ENCODE measurements around the gene LRRC23. TPM values are rescaled to one million over a fixed set of nuclear protein-coding genes. Genes with fewer than 3 reads are reported as not detected.
A peak's percentile ranks its signal among the peaks of the same experiment; 100 is the strongest.

LRRC23 gene
- total and polyA plus RNA-seq, 2 donors from 2014 or later: 16.6 to 19.7 TPM

- DNase-seq (peak in 1 of 5 donors; percentile 71), FAIRE-seq (no peak)
- Histone ChIP-seq H3K9ac (ENCODE audit: low read length in 3 of 3) (peak overlapping the region in 1 of 3 donors; percentile 27), H3K9me3 (ENCODE audit: control insufficient read depth in 2 of 3, insufficient read depth in 1 of 3, low read length in 3 of 3) (no peaks in the 10 kb centered on the region), H3K36me3 (ENCODE audit: control insufficient read depth in 2 of 3, insufficient read depth in 3 of 3, low read length in 3 of 3) (peaks cover 4 to 28% (median 14%) of the 10 kb centered on the region in 3 donors), H3K4me1 (ENCODE audit: control insufficient read depth in 2 of 3, insufficient read depth in 2 of 3, low read depth in 1 of 3, low read length in 3 of 3) (peaks cover 0 to 26% (median 13%) of the 10 kb centered on the region in 3 donors), H3K4me3 (ENCODE audit: low read length in 3 of 3) (peak overlapping the region in 1 of 3 donors; percentile 32), H3K27me3 (ENCODE audit: control insufficient read depth, insufficient read depth, low read length) (no peaks in the 10 kb centered on the region), H3K27ac (ENCODE audit: low read depth in 2 of 2, low read length in 2 of 2) (peak overlapping the region; percentile 71 to 80)
- no peak for TF ChIP-seq CTCF (IDR thresholded peaks at IDR 0.05; ENCODE audit: borderline replicate concordance, extremely low read depth, insufficient read depth)
- intact Hi-C loops (cut with DNase I): no loop called here
Measured at GRCh38 chr12:6962285-6963015, 57.8 kb downstream of the LRRC23 start.

GRCh38 chr12:6963016-6963731 lies 58.6 kb downstream of the LRRC23 start:
- Histone ChIP-seq H3K27ac (ENCODE audit: low read depth in 2 of 2, low read length in 2 of 2) (peak overlapping the region; percentile 71 to 80), H3K36me3 (ENCODE audit: control insufficient read depth in 2 of 3, insufficient read depth in 3 of 3, low read length in 3 of 3) (peaks cover 4 to 30% (median 21%) of the 10 kb centered on the region in 3 donors), H3K9me3 (ENCODE audit: control insufficient read depth in 2 of 3, insufficient read depth in 1 of 3, low read length in 3 of 3) (no peaks in the 10 kb centered on the region), H3K27me3 (ENCODE audit: control insufficient read depth, insufficient read depth, low read length) (no peaks in the 10 kb centered on the region), H3K4me3 (ENCODE audit: low read length in 3 of 3) (peak overlapping the region in 2 of 3 donors; percentile 11 to 44), H3K9ac (ENCODE audit: low read length in 3 of 3) (peak overlapping the region in 1 of 3 donors; percentile 58), H3K4me1 (ENCODE audit: control insufficient read depth in 2 of 3, insufficient read depth in 2 of 3, low read depth in 1 of 3, low read length in 3 of 3) (peaks cover 0 to 26% (median 13%) of the 10 kb centered on the region in 3 donors)
- no peak for TF ChIP-seq CTCF (IDR thresholded peaks at IDR 0.05; ENCODE audit: borderline replicate concordance, extremely low read depth, insufficient read depth)
- DNase-seq (peak; percentile 74 to 90 (median 77)), FAIRE-seq (no peak)
- intact Hi-C loops (cut with DNase I): no loop called here

Small RNA genes lying within 50 kb of the gene (microRNA-seq; reads per million reads assigned to microRNA genes)
- gene MIR141 (305 reads per million, percentile 68 among the genes with 10 or more reads in this experiment), gene MIR200C (3,315 reads per million, percentile 89 among the genes with 10 or more reads in this experiment)

Other genes starting within 250 kb of the LRRC23 start
- 42.6 TPM for gene ING4, start 241.7 kb upstream of the LRRC23 start, total RNA-seq
- gene ING4, start 241.7 kb upstream of the LRRC23 start, polyA plus RNA-seq (ENCODE audit: insufficient read depth, low read depth, low replicate concordance): 56.0 TPM
- 51.6 TPM for gene ZNF384, start 215.4 kb upstream of the LRRC23 start, total RNA-seq
- 19.7 TPM for gene ZNF384, start 215.4 kb upstream of the LRRC23 start, polyA plus RNA-seq (ENCODE audit: insufficient read depth, low read depth, low replicate concordance)
- gene PIANP, start 204.0 kb upstream of the LRRC23 start, total RNA-seq: 0.63 TPM
- 0.45 TPM for gene PIANP, start 204.0 kb upstream of the LRRC23 start, polyA plus RNA-seq (ENCODE audit: insufficient read depth, low read depth, low replicate concordance)
- 71.9 TPM for gene COPS7A, start 180.8 kb upstream of the LRRC23 start, total RNA-seq
- 94.1 TPM for gene COPS7A, start 180.8 kb upstream of the LRRC23 start, polyA plus RNA-seq (ENCODE audit: insufficient read depth, low read depth, low replicate concordance)
- gene MLF2, start 151.7 kb upstream of the LRRC23 start, total RNA-seq: 141 TPM
- 289 TPM for gene MLF2, start 151.7 kb upstream of the LRRC23 start, polyA plus RNA-seq (ENCODE audit: insufficient read depth, low read depth, low replicate concordance)
- 269 TPM for gene PTMS, start 138.5 kb upstream of the LRRC23 start, total RNA-seq
- 590 TPM for gene PTMS, start 138.5 kb upstream of the LRRC23 start, polyA plus RNA-seq (ENCODE audit: insufficient read depth, low read depth, low replicate concordance)
- 1.3 TPM for gene LAG3, start 132.3 kb upstream of the LRRC23 start, total RNA-seq
- gene LAG3, start 132.3 kb upstream of the LRRC23 start, polyA plus RNA-seq (ENCODE audit: insufficient read depth, low read depth, low replicate concordance): not detected
- 38.1 TPM for gene CD4, start 115.3 kb upstream of the LRRC23 start, total RNA-seq
- 12.2 TPM for gene CD4, start 115.3 kb upstream of the LRRC23 start, polyA plus RNA-seq (ENCODE audit: insufficient read depth, low read depth, low replicate concordance)
- 5.0 TPM for gene GPR162, start 83.0 kb upstream of the LRRC23 start, total RNA-seq
- 9.8 TPM for gene GPR162, start 83.0 kb upstream of the LRRC23 start, polyA plus RNA-seq (ENCODE audit: insufficient read depth, low read depth, low replicate concordance)
- 17.0 TPM for gene P3H3, start 76.4 kb upstream of the LRRC23 start, total RNA-seq
- 18.5 TPM for gene P3H3, start 76.4 kb upstream of the LRRC23 start, polyA plus RNA-seq (ENCODE audit: insufficient read depth, low read depth, low replicate concordance)
- 2.6 TPM for gene GNB3, start 63.9 kb upstream of the LRRC23 start, total RNA-seq
- 1.4 TPM for gene GNB3, start 63.9 kb upstream of the LRRC23 start, polyA plus RNA-seq (ENCODE audit: insufficient read depth, low read depth, low replicate concordance)
- 1.3 TPM for gene CDCA3, start 53.5 kb upstream of the LRRC23 start, total RNA-seq
- 2.1 TPM for gene CDCA3, start 53.5 kb upstream of the LRRC23 start, polyA plus RNA-seq (ENCODE audit: insufficient read depth, low read depth, low replicate concordance)
- 75.5 TPM for gene USP5, start 52.7 kb upstream of the LRRC23 start, total RNA-seq
- gene USP5, start 52.7 kb upstream of the LRRC23 start, polyA plus RNA-seq (ENCODE audit: insufficient read depth, low read depth, low replicate concordance): 52.3 TPM
- 437 TPM for gene TPI1, start 37.3 kb upstream of the LRRC23 start, total RNA-seq
- 1,220 TPM for gene TPI1, start 37.3 kb upstream of the LRRC23 start, polyA plus RNA-seq (ENCODE audit: insufficient read depth, low read depth, low replicate concordance)
- gene SPSB2, start 31.5 kb upstream of the LRRC23 start, total RNA-seq: 19.0 TPM
- 21.3 TPM for gene SPSB2, start 31.5 kb upstream of the LRRC23 start, polyA plus RNA-seq (ENCODE audit: insufficient read depth, low read depth, low replicate concordance)
- 35.7 TPM for gene ENO2, start 9.8 kb downstream of the LRRC23 start, total RNA-seq
- gene ENO2, start 9.8 kb downstream of the LRRC23 start, polyA plus RNA-seq (ENCODE audit: insufficient read depth, low read depth, low replicate concordance): 10.3 TPM
- 119 TPM for gene ATN1, start 23.1 kb downstream of the LRRC23 start, total RNA-seq
- 34.2 TPM for gene ATN1, start 23.1 kb downstream of the LRRC23 start, polyA plus RNA-seq (ENCODE audit: insufficient read depth, low read depth, low replicate concordance)
- gene RNU7-1, start 39.0 kb downstream of the LRRC23 start, total RNA-seq: not detected
- not detected for gene RNU7-1, start 39.0 kb downstream of the LRRC23 start, polyA plus RNA-seq (ENCODE audit: insufficient read depth, low read depth, low replicate concordance)
- gene C12orf57, start 39.2 kb downstream of the LRRC23 start, total RNA-seq: 175 TPM
- gene C12orf57, start 39.2 kb downstream of the LRRC23 start, polyA plus RNA-seq (ENCODE audit: insufficient read depth, low read depth, low replicate concordance): 336 TPM
- gene PTPN6, start 46.5 kb downstream of the LRRC23 start, total RNA-seq: 70.8 TPM
- 38.0 TPM for gene PTPN6, start 46.5 kb downstream of the LRRC23 start, polyA plus RNA-seq (ENCODE audit: insufficient read depth, low read depth, low replicate concordance)
- 141 TPM for gene PHB2, start 65.8 kb downstream of the LRRC23 start, total RNA-seq
- 222 TPM for gene PHB2, start 65.8 kb downstream of the LRRC23 start, polyA plus RNA-seq (ENCODE audit: insufficient read depth, low read depth, low replicate concordance)
- 50.3 TPM for gene EMG1, start 66.1 kb downstream of the LRRC23 start, total RNA-seq
- 74.3 TPM for gene EMG1, start 66.1 kb downstream of the LRRC23 start, polyA plus RNA-seq (ENCODE audit: insufficient read depth, low read depth, low replicate concordance)
- gene LPCAT3, start 113.7 kb downstream of the LRRC23 start, total RNA-seq: 77.8 TPM
- 59.2 TPM for gene LPCAT3, start 113.7 kb downstream of the LRRC23 start, polyA plus RNA-seq (ENCODE audit: insufficient read depth, low read depth, low replicate concordance)
- gene C1S, start 155.9 kb downstream of the LRRC23 start, total RNA-seq: 402 TPM
- 81.2 TPM for gene C1S, start 155.9 kb downstream of the LRRC23 start, polyA plus RNA-seq (ENCODE audit: insufficient read depth, low read depth, low replicate concordance)
- 514 TPM for gene C1R, start 187.6 kb downstream of the LRRC23 start, total RNA-seq
- 183 TPM for gene C1R, start 187.6 kb downstream of the LRRC23 start, polyA plus RNA-seq (ENCODE audit: insufficient read depth, low read depth, low replicate concordance)
- gene C1RL, start 204.4 kb downstream of the LRRC23 start, total RNA-seq: 147 TPM
- 25.2 TPM for gene C1RL, start 204.4 kb downstream of the LRRC23 start, polyA plus RNA-seq (ENCODE audit: insufficient read depth, low read depth, low replicate concordance)
- 74.6 TPM for gene RBP5, start 224.1 kb downstream of the LRRC23 start, total RNA-seq
- gene RBP5, start 224.1 kb downstream of the LRRC23 start, polyA plus RNA-seq (ENCODE audit: insufficient read depth, low read depth, low replicate concordance): 609 TPM
- 64.2 TPM for gene CLSTN3, start 225.5 kb downstream of the LRRC23 start, total RNA-seq
- gene CLSTN3, start 225.5 kb downstream of the LRRC23 start, polyA plus RNA-seq (ENCODE audit: insufficient read depth, low read depth, low replicate concordance): 33.0 TPM